SK-N-SH (cell line): ENCODE measurements around the gene ZC2HC1C. TPM values are rescaled to one million over a fixed set of nuclear protein-coding genes. Genes with fewer than 3 reads are reported as not detected.
A peak's percentile ranks its signal among the peaks of the same experiment; 100 is the strongest.

Experiments
- CTCF ChIA-PET: fragments of 300-600, 350-600 bp; formaldehyde crosslinking; extraction: SDS; loops from one replicate; lab custom pipeline; 2021; lab: Yijun Ruan, JAX
- POLR2A ChIA-PET: fragments of 350-600 bp; sonication (Branson Sonifier 250); formaldehyde crosslinking; extraction: SDS; loops from one replicate; lab custom pipeline; 2020; ENCODE audit warnings: antibody characterized with exemption, inconsistent platforms; lab: Yijun Ruan, JAX
- DNase-seq: peaks from one replicate; pipeline ENCODE4 v3.0.0; 2012
- H2AFZ ChIP-seq: fragments of 200-600 bp; sonication (generic); 2 replicates; pipeline ENCODE4 v1.8.1; 2016; ENCODE audit warnings: antibody characterized with exemption, mild to moderate bottlenecking, low read depth
- H3F3A ChIP-seq: fragments of 200-600 bp; sonication (generic); replicated peaks from 2 replicates; pipeline ENCODE3; 2016; ENCODE audit warnings: antibody characterized with exemption, mild to moderate bottlenecking; ENCODE audit not compliant: insufficient read depth
- H3K27ac ChIP-seq, 2 experiments: fragments of 200-500 bp in 1 of 2; fragments of 200-600 bp in 1 of 2; sonication (Bioruptor generic) in 1 of 2; sonication (generic), shearing (Covaris generic) in 1 of 2; 2 replicates each; pipeline versions ENCODE4 v1.5.1 to v1.6.1; 2014 to 2016; ENCODE audit warnings: low read depth in 2 of 2, inconsistent platforms in 1 of 2, low read length in 1 of 2, mild to moderate bottlenecking in 1 of 2, mixed read lengths in 1 of 2
- H3K27me3 ChIP-seq: fragments of 200-600 bp; sonication (generic), shearing (Covaris generic); 2 replicates; pipeline ENCODE4 v1.6.1; 2016; ENCODE audit warnings: mixed run types; ENCODE audit not compliant: insufficient read depth
- H3K36me3 ChIP-seq, 2 experiments: fragments of 200-500 bp in 1 of 2; fragments of 200-600 bp in 1 of 2; sonication (Bioruptor generic) in 1 of 2; sonication (generic) in 1 of 2; replicated peaks in 1 of 2; 2 replicates each; pipeline versions ENCODE3 to v1.5.1; 2014 to 2016; ENCODE audit warnings: low read length in 1 of 2, mild to moderate bottlenecking in 1 of 2; ENCODE audit not compliant: insufficient read depth in 2 of 2, control insufficient read depth in 1 of 2
- H3K4me1 ChIP-seq, 2 experiments: fragments of 200-500 bp in 1 of 2; fragments of 200-600 bp in 1 of 2; sonication (Bioruptor generic) in 1 of 2; sonication (generic), shearing (Covaris generic) in 1 of 2; 2 replicates each; pipeline versions ENCODE4 v1.5.1 to v1.6.1; 2014 to 2016; ENCODE audit warnings: low read depth in 1 of 2, low read length in 1 of 2, mixed run types in 1 of 2; ENCODE audit not compliant: insufficient read depth in 2 of 2, control insufficient read depth in 1 of 2
- H3K4me2 ChIP-seq: fragments of 200-600 bp; sonication (generic), shearing (Covaris generic); 2 replicates; pipeline ENCODE4 v1.6.1; 2017; ENCODE audit warnings: mixed run types
- H3K4me3 ChIP-seq, 2 experiments: fragments of 200-500 bp in 1 of 2; fragments of 200-600 bp in 1 of 2; sonication (Bioruptor generic) in 1 of 2; sonication (generic), shearing (Covaris generic) in 1 of 2; 2 replicates each; pipeline versions ENCODE4 v1.5.1 to v1.8.1; 2014 to 2016; ENCODE audit warnings: low read depth in 2 of 2, inconsistent platforms in 1 of 2, low read length in 1 of 2, mild to moderate bottlenecking in 1 of 2, mixed read lengths in 1 of 2, moderate library complexity in 1 of 2
- H3K79me2 ChIP-seq: fragments of 200-600 bp; sonication (generic); 2 replicates; pipeline ENCODE4 v1.8.1; 2017; ENCODE audit warnings: mild to moderate bottlenecking; ENCODE audit not compliant: insufficient read depth
- H3K9ac ChIP-seq: fragments of 200-600 bp; sonication (generic); 2 replicates; pipeline ENCODE4 v1.6.1; 2017; ENCODE audit warnings: mixed run types
- H3K9me2 ChIP-seq: fragments of 200-600 bp; sonication (generic); 2 replicates; pipeline ENCODE4 v1.6.1; 2017; ENCODE audit warnings: mixed run types
- H3K9me3 ChIP-seq: fragments of 200-600 bp; sonication (generic); 2 replicates; pipeline ENCODE4 v1.6.1; 2017; ENCODE audit warnings: mixed run types, mild to moderate bottlenecking, moderate library complexity
- H4K20me1 ChIP-seq: fragments of 200-600 bp; sonication (generic); 2 replicates; pipeline ENCODE4 v1.6.1; 2017; ENCODE audit warnings: mild to moderate bottlenecking, mixed run types; ENCODE audit not compliant: insufficient read depth
- EP300 ChIP-seq, 2 experiments: IDR thresholded peaks; 2 replicates each; pipeline versions ENCODE4 v1.4.0 to v1.6.1; 2012; ENCODE audit warnings: borderline replicate concordance in 1 of 2, low read depth in 1 of 2, low read length in 1 of 2
- EZH2phosphoT487 ChIP-seq: fragments of 200-600 bp; sonication (generic); IDR thresholded peaks from 2 replicates; pipeline ENCODE4 v1.6.1; 2017; ENCODE audit warnings: low read depth, mixed run types, mild to moderate bottlenecking, antibody characterized with exemption, moderate library complexity, borderline replicate concordance
- GATA2 ChIP-seq: sonication (generic); formaldehyde crosslinking; IDR thresholded peaks from 2 replicates; pipeline ENCODE4 v1.5.0; 2020; ENCODE audit warnings: mild to moderate bottlenecking, missing genetic modification reagents
- MAX ChIP-seq: IDR thresholded peaks from 2 replicates; pipeline ENCODE4 v1.4.0; 2012; ENCODE audit warnings: low read depth
- RCOR1 ChIP-seq: fragments of 150-350 bp; IDR thresholded peaks from 2 replicates; pipeline ENCODE4 v1.6.1; 2017; ENCODE audit warnings: antibody characterized with exemption, low read length
- YY1 ChIP-seq: IDR thresholded peaks from 2 replicates; pipeline ENCODE4 v1.4.0; 2012; ENCODE audit warnings: low read depth, mild to moderate bottlenecking
- WGBS: methylation state at CpG from one replicate; pipeline ENCODE4 v1.1.6; 2017; ENCODE audit warnings: low lambda C conversion rate; 5-methylcytosine and 5-hydroxymethylcytosine counted together
- polyA plus RNA-seq, 3 experiments: library from polyadenylated mRNA; depleted of rRNA; stranded (reverse); fragments of >200 nt; gene quantifications; 2 replicates each; pipeline ENCODE4 v1.2.3, GENCODE V29; 2012
- TF ChIP-seq, protein P1 (sequence below): IDR thresholded peaks from 2 replicates; pipeline ENCODE4 v1.6.1; 2012; ENCODE audit warnings: mild to moderate bottlenecking, low read depth, low read length, moderate library complexity

Gene ZC2HC1C
- polyA plus RNA-seq, 1 of the 3 experiments (the other 2 are of a cell fraction) = 1.2 TPM

DNA sequence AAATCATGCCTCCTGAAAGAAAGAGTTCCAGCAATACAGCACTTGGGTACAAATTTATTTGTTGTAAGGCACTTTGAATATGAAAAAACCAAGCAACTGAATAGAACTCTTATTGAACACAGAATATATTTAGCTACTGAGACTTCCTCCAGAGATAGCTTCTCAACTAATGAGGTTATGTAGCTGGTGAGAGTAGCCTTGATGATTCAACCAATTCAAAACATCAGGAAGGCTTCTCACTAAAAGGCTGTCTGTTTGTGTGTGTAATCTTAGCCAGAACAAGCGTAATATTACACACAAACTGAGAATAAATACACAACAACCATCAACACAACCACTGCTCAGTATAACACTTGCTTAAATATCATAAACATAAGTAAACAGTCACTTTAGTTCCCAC lies 46.3 kb upstream of the ZC2HC1C start:
- Histone ChIP-seq H3K27me3 (no peaks in the 10 kb centered on the region), H3K36me3 (peaks cover 17 to 27% of the 10 kb centered on the region in 2 experiments), H3K9ac (no peak overlapping the region), H2AFZ (no peak overlapping the region), H3K9me2 (no peaks in the 10 kb centered on the region), H3K79me2 (no peaks in the 10 kb centered on the region), H3K27ac (peak overlapping the region in 1 of 2 experiments; percentile 18; a peak in 1 of 4 replicates), H3K4me1 (no peaks in the 10 kb centered on the region), H3K4me2 (no peak overlapping the region), H3K4me3 (no peak overlapping the region)
- TF ChIP-seq GATA2 (CRISPR knock-in tag) = no peak
- no peak for TF ChIP-seq EP300 (IDR thresholded peaks at IDR 0.05; ENCODE audit: borderline replicate concordance in 1 of 2, low read depth in 1 of 2, low read length in 1 of 2)
- no peak for TF ChIP-seq MAX
- TF ChIP-seq YY1 = no peak
- TF ChIP-seq, all 33 proteins: peak for 0
- DNase-seq = no peak
- Histone ChIP-seq H3K9me3 (no peaks in the 10 kb centered on the region), H4K20me1 (no peaks in the 10 kb centered on the region), H3F3A (peaks cover 7% of the 10 kb centered on the region)
- WGBS = 85% methylated on average over 1 of the region's 1 CpG
- ChIA-PET POLR2A (no interaction called here), CTCF (interaction anchor here (0.6 to 4.7 kb wide), 16 partner anchors 9 to 278 kb away, joined by 3 to 28 read pairs (median 4); partner anchors contain the start of gene ACYP1)

GRCh38 chr14:75025082-75025481 lies 44.4 kb upstream of the ZC2HC1C start:
- H3K4me1 ChIP-seq = no peaks in the 10 kb centered on the region
- peaks cover 14 to 18% of the 10 kb centered on the region in 2 experiments for H3K36me3 ChIP-seq
- no peak overlapping the region for H3K4me2 ChIP-seq
- no peak for DNase-seq
- H3K27ac ChIP-seq = no peak overlapping the region
- H4K20me1 ChIP-seq = no peaks in the 10 kb centered on the region
- 86% methylated on average over 4 of the region's 4 CpGs for WGBS
- no peak overlapping the region for H2AFZ ChIP-seq
- H3K79me2 ChIP-seq = no peaks in the 10 kb centered on the region
- no peaks in the 10 kb centered on the region for H3K9me2 ChIP-seq
- peaks cover 7% of the 10 kb centered on the region for H3F3A ChIP-seq
- no peak overlapping the region for H3K4me3 ChIP-seq
- no peaks in the 10 kb centered on the region for H3K27me3 ChIP-seq
- ChIA-PET POLR2A (no interaction called here), CTCF (interaction anchor here (1.6 to 4.7 kb wide), 3 partner anchors 13 to 63 kb away, joined by 4 to 28 read pairs (median 8); no protein-coding TSS in a partner anchor)
- no peaks in the 10 kb centered on the region for H3K9me3 ChIP-seq
- TF ChIP-seq RCOR1 (no peak), EZH2phosphoT487 (no peak)
- TF ChIP-seq, protein P1, sequence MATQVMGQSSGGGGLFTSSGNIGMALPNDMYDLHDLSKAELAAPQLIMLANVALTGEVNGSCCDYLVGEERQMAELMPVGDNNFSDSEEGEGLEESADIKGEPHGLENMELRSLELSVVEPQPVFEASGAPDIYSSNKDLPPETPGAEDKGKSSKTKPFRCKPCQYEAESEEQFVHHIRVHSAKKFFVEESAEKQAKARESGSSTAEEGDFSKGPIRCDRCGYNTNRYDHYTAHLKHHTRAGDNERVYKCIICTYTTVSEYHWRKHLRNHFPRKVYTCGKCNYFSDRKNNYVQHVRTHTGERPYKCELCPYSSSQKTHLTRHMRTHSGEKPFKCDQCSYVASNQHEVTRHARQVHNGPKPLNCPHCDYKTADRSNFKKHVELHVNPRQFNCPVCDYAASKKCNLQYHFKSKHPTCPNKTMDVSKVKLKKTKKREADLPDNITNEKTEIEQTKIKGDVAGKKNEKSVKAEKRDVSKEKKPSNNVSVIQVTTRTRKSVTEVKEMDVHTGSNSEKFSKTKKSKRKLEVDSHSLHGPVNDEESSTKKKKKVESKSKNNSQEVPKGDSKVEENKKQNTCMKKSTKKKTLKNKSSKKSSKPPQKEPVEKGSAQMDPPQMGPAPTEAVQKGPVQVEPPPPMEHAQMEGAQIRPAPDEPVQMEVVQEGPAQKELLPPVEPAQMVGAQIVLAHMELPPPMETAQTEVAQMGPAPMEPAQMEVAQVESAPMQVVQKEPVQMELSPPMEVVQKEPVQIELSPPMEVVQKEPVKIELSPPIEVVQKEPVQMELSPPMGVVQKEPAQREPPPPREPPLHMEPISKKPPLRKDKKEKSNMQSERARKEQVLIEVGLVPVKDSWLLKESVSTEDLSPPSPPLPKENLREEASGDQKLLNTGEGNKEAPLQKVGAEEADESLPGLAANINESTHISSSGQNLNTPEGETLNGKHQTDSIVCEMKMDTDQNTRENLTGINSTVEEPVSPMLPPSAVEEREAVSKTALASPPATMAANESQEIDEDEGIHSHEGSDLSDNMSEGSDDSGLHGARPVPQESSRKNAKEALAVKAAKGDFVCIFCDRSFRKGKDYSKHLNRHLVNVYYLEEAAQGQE = no peak
- no peak overlapping the region for H3K9ac ChIP-seq
